HEK293 (cell line): Measurements from ENCODE around the gene SNRPD2.
"Not testable (repeated sequence)": the region's sequence is repeated elsewhere in the genome, so short reads cannot be mapped to it uniquely, and the experiment has no call there.

Experiments
- CTCF ChIA-PET: fragments of 350-600 bp; formaldehyde crosslinking; extraction: SDS; loops from one replicate; lab custom pipeline; 2021; ENCODE audit warnings: antibody characterized with exemption; lab: Yijun Ruan, JAX
- POLR2A ChIA-PET: fragments of 300-600 bp; formaldehyde crosslinking; extraction: SDS; loops from one replicate; lab custom pipeline; 2020; ENCODE audit warnings: antibody characterized with exemption, inconsistent platforms; lab: Yijun Ruan, JAX
- H3K27ac ChIP-seq: fragments of 200-500 bp; sonication (Bioruptor generic); 2 replicates; pipeline ENCODE4 v1.5.1; 2014; ENCODE audit warnings: low read depth, low read length, control low read depth, inconsistent platforms; ENCODE audit errors: extremely low read depth
- H3K36me3 ChIP-seq, 2 experiments: fragments of 200-500 bp in 1 of 2; sonication (Bioruptor generic) in 1 of 2; 1 replicate in 1 of 2; 2 replicates in 1 of 2; pipeline ENCODE4 v1.5.1; 2014 to 2017; ENCODE audit warnings: inconsistent platforms in 2 of 2, low read length in 2 of 2; ENCODE audit not compliant: control insufficient read depth in 2 of 2, insufficient read depth in 1 of 2
- H3K4me1 ChIP-seq: fragments of 200-500 bp; sonication (Bioruptor generic); 2 replicates; pipeline ENCODE4 v1.5.1; 2014; ENCODE audit warnings: mild to moderate bottlenecking, low read length, inconsistent platforms; ENCODE audit not compliant: control insufficient read depth, insufficient read depth
- H3K4me3 ChIP-seq: 2 replicates; pipeline ENCODE4 v1.5.1; 2011; ENCODE audit warnings: low read depth, mild to moderate bottlenecking, control low read depth, low read length, moderate library complexity
- H3K9me3 ChIP-seq: fragments of 200-500 bp; sonication (Bioruptor generic); 2 replicates; pipeline ENCODE4 v1.5.1; 2014; ENCODE audit warnings: low read depth, low read length, inconsistent platforms; ENCODE audit not compliant: control insufficient read depth, insufficient read depth
- CTCF ChIP-seq: fragments of 450-650 bp; formaldehyde crosslinking; IDR thresholded peaks from 2 replicates; pipeline ENCODE4 v1.5.1; 2016; ENCODE audit warnings: missing biosample characterization, missing genetic modification characterization
- HOXC10 ChIP-seq: sonication (generic); formaldehyde crosslinking; IDR thresholded peaks from 2 replicates; pipeline ENCODE4 v1.8.1; 2023; ENCODE audit warnings: mild to moderate bottlenecking, missing genetic modification reagents
- KLF1 ChIP-seq: fragments of 450-650 bp; formaldehyde crosslinking; IDR thresholded peaks from 2 replicates; pipeline ENCODE4 v1.5.1; 2016; ENCODE audit warnings: missing biosample characterization, missing genetic modification characterization
- PRDM1 ChIP-seq: fragments of 450-650 bp; formaldehyde crosslinking; IDR thresholded peaks from 2 replicates; pipeline ENCODE4; 2016; ENCODE audit warnings: missing biosample characterization, missing genetic modification characterization
- SCRT1 ChIP-seq: fragments of 450-650 bp; formaldehyde crosslinking; IDR thresholded peaks from 2 replicates; pipeline ENCODE4 v1.5.1; 2016; ENCODE audit warnings: missing biosample characterization, missing genetic modification characterization, borderline replicate concordance
- SCRT2 ChIP-seq: fragments of 450-650 bp; formaldehyde crosslinking; IDR thresholded peaks from 2 replicates; pipeline ENCODE4 v1.5.1; 2016; ENCODE audit warnings: missing biosample characterization, missing genetic modification characterization
- YY2 ChIP-seq: fragments of 450-650 bp; formaldehyde crosslinking; IDR thresholded peaks from 2 replicates; pipeline ENCODE4 v1.5.1; 2016; ENCODE audit warnings: missing biosample characterization, missing genetic modification characterization
- ZBTB17 ChIP-seq: fragments of 450-650 bp; formaldehyde crosslinking; IDR thresholded peaks from 2 replicates; pipeline ENCODE4 v1.5.1; 2016; ENCODE audit warnings: missing biosample characterization, missing genetic modification characterization
- ZNF16 ChIP-seq: fragments of 450-650 bp; formaldehyde crosslinking; IDR thresholded peaks from 2 replicates; pipeline ENCODE4 v1.5.1; 2016; ENCODE audit warnings: low read depth, missing biosample characterization, missing genetic modification characterization
- ZNF211 ChIP-seq: fragments of 450-650 bp; formaldehyde crosslinking; IDR thresholded peaks from 2 replicates; pipeline ENCODE4 v1.5.1; 2016; ENCODE audit warnings: low read depth, missing biosample characterization, missing genetic modification characterization
- ZNF473 ChIP-seq: fragments of 450-650 bp; formaldehyde crosslinking; IDR thresholded peaks from 2 replicates; pipeline ENCODE4 v1.5.1; 2017; ENCODE audit warnings: missing biosample characterization, missing genetic modification characterization
- ZNF510 ChIP-seq: fragments of 450-650 bp; formaldehyde crosslinking; IDR thresholded peaks from 2 replicates; pipeline ENCODE4 v1.5.1; 2018; ENCODE audit warnings: mild to moderate bottlenecking, missing genetic modification characterization, missing biosample characterization; ENCODE audit not compliant: insufficient replicate concordance
- ZNF560 ChIP-seq: fragments of 450-650 bp; formaldehyde crosslinking; IDR thresholded peaks from 2 replicates; pipeline ENCODE4 v1.5.1; 2017; ENCODE audit warnings: missing biosample characterization, missing genetic modification characterization, borderline replicate concordance
- ZNF600 ChIP-seq: fragments of 450-650 bp; formaldehyde crosslinking; IDR thresholded peaks from 2 replicates; pipeline ENCODE4 v1.5.1; 2016; ENCODE audit warnings: missing biosample characterization, missing genetic modification characterization
- ZNF623 ChIP-seq: fragments of 450-650 bp; formaldehyde crosslinking; IDR thresholded peaks from 2 replicates; pipeline ENCODE4 v1.5.1; 2016; ENCODE audit warnings: missing biosample characterization, missing genetic modification characterization
- ZNF645 ChIP-seq: fragments of 450-650 bp; formaldehyde crosslinking; IDR thresholded peaks from 2 replicates; pipeline ENCODE4; 2016; ENCODE audit warnings: missing biosample characterization, missing genetic modification characterization

SNRPD2 gene

GRCh38 chr19:45692187-45693105, 693 bp upstream of the SNRPD2 start, which contains the start of gene QPCTL (continued):
- TF ChIP-seq ZNF211 (tag by site-specific recombination) (no peak), ZBTB17 (peak; percentile 89), PRDM1 (no peak), ZNF473 (tag by site-specific recombination) (no peak), HOXC10 (CRISPR knock-in tag) (no peak)

DNA sequence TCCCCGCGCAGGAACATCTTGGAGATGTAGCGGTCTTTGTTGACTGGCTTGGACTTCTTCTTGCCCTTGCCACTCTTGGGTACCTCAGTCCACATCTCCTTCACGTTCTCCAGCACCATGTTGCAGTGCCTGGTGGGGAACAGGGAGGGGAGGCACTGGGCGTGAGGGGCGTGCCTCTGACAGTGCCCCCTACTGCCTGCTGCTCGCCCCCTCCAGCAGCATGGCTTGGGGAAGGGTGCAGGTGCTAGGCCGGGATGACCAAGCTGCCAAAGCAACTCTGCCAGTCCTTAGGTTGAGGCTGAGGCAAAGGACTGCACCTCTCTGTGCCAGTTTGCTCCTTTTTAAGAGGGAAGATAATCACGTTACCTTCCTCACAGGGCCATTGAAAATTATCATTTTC, 4.2 kb downstream of the SNRPD2 start:
- TF ChIP-seq ZNF16 (tag by site-specific recombination) (no peak), CTCF (tag by site-specific recombination) (peak; percentile 16; the same call in 1 of the 2 replicates)
- CTCF ChIA-PET = interaction anchor here (9.8 kb wide), 1 partner anchor 6 kb away, joined by 121 read pairs; no protein-coding TSS in a partner anchor
- POLR2A ChIA-PET = interaction anchor here (1.1 to 9.9 kb wide), 2 partner anchors 43 to 82 kb away, joined by 3 to 111 read pairs; partner anchors contain the start of genes FBXO46 and SIX5
- no peak overlapping the region for H3K27ac ChIP-seq
- no peaks in the 10 kb centered on the region; the same call in 1 of the 2 replicates for H3K4me1 ChIP-seq
- H3K4me3 ChIP-seq = no peak overlapping the region
- no peaks in the 10 kb centered on the region for H3K9me3 ChIP-seq
- H3K36me3 ChIP-seq = peaks cover 61 to 64% of the 10 kb centered on the region in 2 experiments

- not testable (repeated sequence) for H3K9me3 ChIP-seq
- POLR2A ChIA-PET = interaction anchor here (0.6 to 9.9 kb wide), 5 partner anchors 8 to 187 kb away, joined by 3 to 111 read pairs (median 3); partner anchors contain the start of gene SIX5
- TF ChIP-seq KLF1 = peak; percentile 95
- TF ChIP-seq, all 188 proteins: peak for 1; not testable (repeated sequence) for 187
- not testable (repeated sequence) for H3K4me3 ChIP-seq, H3K4me1 ChIP-seq, H3K27ac ChIP-seq
- CTCF ChIA-PET = interaction anchor here (0.5 to 11.3 kb wide), 4 partner anchors 7 to 257 kb away, joined by 3 to 121 read pairs (median 32); partner anchors contain the start of genes QPCTL and SNRPD2
- peaks cover 59 to 61% of the 10 kb centered on the region in 2 experiments for H3K36me3 ChIP-seq
These were observed 6.7 kb downstream of the SNRPD2 start for GRCh38 chr19:45685045-45685444.

DNA sequence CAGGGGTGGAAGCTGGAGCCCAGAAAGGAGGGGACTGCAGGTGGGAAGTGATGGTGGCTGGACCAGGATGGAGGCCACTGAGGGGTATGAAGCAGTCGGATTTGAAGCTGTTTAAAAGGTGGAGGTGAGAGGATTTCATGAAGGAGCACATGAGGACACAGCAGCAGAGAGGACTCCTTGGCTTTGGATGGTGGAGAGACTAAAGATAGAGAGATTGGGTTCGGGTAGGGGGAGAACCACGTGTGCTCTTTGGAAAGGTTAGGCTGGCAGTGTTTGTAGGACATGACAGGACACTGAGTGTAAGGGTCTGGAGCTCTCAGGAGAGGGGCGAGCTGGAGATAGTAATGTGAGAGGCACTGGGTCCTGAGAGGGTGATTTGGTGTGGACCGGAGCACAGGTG, 8.8 kb downstream of the SNRPD2 start:
- TF ChIP-seq ZNF645 = no peak
- TF ChIP-seq ZNF600 (tag by site-specific recombination) = peak; percentile 53
- TF ChIP-seq, all 188 proteins: peak for 1
- Histone ChIP-seq H3K4me3 (no peak overlapping the region), H3K27ac (peak overlapping the region; percentile 41; the same call in 1 of the 2 replicates), H3K36me3 (peaks cover 40 to 46% of the 10 kb centered on the region in 2 experiments), H3K4me1 (peaks cover 7% of the 10 kb centered on the region), H3K9me3 (no peaks in the 10 kb centered on the region)
- CTCF ChIA-PET = interaction anchor here (0.6 to 11.3 kb wide), 5 partner anchors 9 to 197 kb away, joined by 4 to 121 read pairs (median 31); partner anchors contain the start of genes GIPR, QPCTL and SNRPD2
- POLR2A ChIA-PET = interaction anchor here (1.0 to 2.1 kb wide), 3 partner anchors 9 to 34 kb away, joined by 3 to 12 read pairs (median 4); partner anchors contain the start of genes QPCTL and SNRPD2

DNA sequence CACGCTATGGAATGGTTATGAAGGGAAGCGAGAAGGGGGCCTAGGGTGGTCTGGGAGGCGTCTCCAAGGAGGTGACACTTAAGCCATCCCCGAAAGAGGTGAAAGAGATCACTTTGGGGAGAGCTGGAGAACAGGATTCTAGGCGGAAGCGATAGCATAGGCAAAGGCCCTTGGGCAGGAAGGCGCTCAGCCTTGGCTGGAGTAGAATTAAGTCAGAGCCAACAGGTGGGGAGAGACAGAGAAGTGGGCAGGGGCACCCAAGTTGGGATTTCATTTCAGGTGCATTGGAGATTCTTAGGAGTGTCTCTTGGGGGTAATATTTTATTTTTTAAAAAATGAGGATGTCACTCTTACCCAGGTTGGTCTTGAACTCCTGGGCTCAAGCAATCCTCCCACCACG, 9.6 kb downstream of the SNRPD2 start:
- CTCF ChIA-PET = interaction anchor here (0.6 to 11.3 kb wide), 9 partner anchors 10 to 378 kb away, joined by 3 to 121 read pairs (median 5); partner anchors contain the start of genes GIPR, QPCTL and SNRPD2
- peaks cover 11% of the 10 kb centered on the region for H3K4me1 ChIP-seq
- H3K9me3 ChIP-seq = no peaks in the 10 kb centered on the region
- no peak overlapping the region for H3K27ac ChIP-seq
- H3K4me3 ChIP-seq = no peak overlapping the region
- H3K36me3 ChIP-seq = peaks cover 32 to 38% of the 10 kb centered on the region in 2 experiments
- POLR2A ChIA-PET = interaction anchor here (0.6 to 2.4 kb wide), 5 partner anchors 8 to 87 kb away, joined by 3 to 12 read pairs (median 8); partner anchors contain the start of genes QPCTL, SIX5 and SNRPD2
- TF ChIP-seq SCRT1 (tag by site-specific recombination) = peak; percentile 83
- no peak for TF ChIP-seq YY2 (tag by site-specific recombination)
- no peak for TF ChIP-seq ZNF510
- peak; percentile 90 for TF ChIP-seq SCRT2 (tag by site-specific recombination)
- peak; percentile 67 for TF ChIP-seq ZNF623 (tag by site-specific recombination)
- no peak for TF ChIP-seq ZNF560 (tag by site-specific recombination)
